K562 (cell line): ENCODE results near the gene RNFT2. TPM values are rescaled to one million over a fixed set of nuclear protein-coding genes. Genes with fewer than 3 reads are reported as not detected.

Experiments used
- ARHGAP35 ChIP-seq: fragments of 450-650 bp; IDR thresholded peaks from 2 replicates; pipeline ENCODE4 v1.6.1; 2018; ENCODE audit not compliant: partially characterized antibody
- BCOR ChIP-seq: fragments of 450-650 bp; IDR thresholded peaks from 2 replicates; pipeline ENCODE4 v1.6.1; 2016
- CHD1 ChIP-seq: fragments of 200-600 bp; sonication (generic); IDR thresholded peaks from one replicate; pipeline ENCODE4 v1.6.1; 2012; ENCODE audit warnings: mild to moderate bottlenecking, moderate library complexity, low read length, inconsistent platforms
- E2F3 ChIP-seq: fragments of 250-450 bp; sonication (Bioruptor Pico); IDR thresholded peaks from 2 replicates; pipeline ENCODE4 v1.4.0; 2020; ENCODE audit warnings: mild to moderate bottlenecking
- GABPA ChIP-seq: fragments of 200-800 bp; sonication (Bioruptor generic); conservative IDR thresholded peaks from 2 replicates; pipeline ENCODE4 v1.6.1; 2016; ENCODE audit warnings: low read depth, missing genetic modification characterization, missing compliant biosample characterization
- HLTF ChIP-seq: fragments of 450-650 bp; IDR thresholded peaks from 2 replicates; pipeline ENCODE4 v1.6.1; 2016
- ILF3 ChIP-seq: fragments of 450-650 bp; IDR thresholded peaks from 2 replicates; pipeline ENCODE4 v1.6.1; 2018; ENCODE audit warnings: antibody characterized with exemption, mild to moderate bottlenecking, moderate library complexity, borderline replicate concordance
- MLLT1 ChIP-seq, 2 experiments: fragments of 450-650 bp; IDR thresholded peaks; 2 replicates each; pipeline ENCODE4 v1.6.1; 2016
- MTA1 ChIP-seq: fragments of 450-650 bp; IDR thresholded peaks from 2 replicates; pipeline ENCODE4 v1.6.1; 2017; ENCODE audit warnings: borderline replicate concordance
- NEUROD1 ChIP-seq: fragments of 150-350 bp; IDR thresholded peaks from 2 replicates; pipeline ENCODE4 v1.6.1; 2014; ENCODE audit warnings: borderline replicate concordance, low read length, low read depth; ENCODE audit not compliant: partially characterized antibody
- NRF1 ChIP-seq, 2 experiments: fragments of 450-650 bp; IDR thresholded peaks in 1 of 2; conservative IDR thresholded peaks in 1 of 2; 2 replicates each; pipeline ENCODE4 v1.6.1; 2014; ENCODE audit warnings: mild to moderate bottlenecking in 2 of 2
- RBM39 ChIP-seq: fragments of 200-400 bp; formaldehyde crosslinking; optimal IDR thresholded peaks from 2 replicates; pipeline ENCODE3; 2018; ENCODE audit warnings: low read depth, low read length
- RFX5 ChIP-seq: IDR thresholded peaks from 2 replicates; pipeline ENCODE4 v1.6.1; 2011; ENCODE audit warnings: low read depth, mild to moderate bottlenecking, improper control_type of control experiment, low read length
- SMARCA4 ChIP-seq: fragments of 450-650 bp; IDR thresholded peaks from 2 replicates; pipeline ENCODE4 v1.6.1; 2016
- SMARCE1 ChIP-seq: fragments of 450-650 bp; IDR thresholded peaks from 2 replicates; pipeline ENCODE4 v1.7.1; 2016; ENCODE audit warnings: mild to moderate bottlenecking
- SMC3 ChIP-seq: conservative IDR thresholded peaks from 2 replicates; pipeline ENCODE4 v1.6.1; 2011; ENCODE audit warnings: low read depth, low read length, improper control_type of control experiment; ENCODE audit not compliant: insufficient read depth
- SNIP1 ChIP-seq: fragments of 450-650 bp; IDR thresholded peaks from 2 replicates; pipeline ENCODE4 v1.7.1; 2017; ENCODE audit warnings: low read depth, mild to moderate bottlenecking
- SRF ChIP-seq, 2 experiments: fragments of 250-450, 450-650 bp in 1 of 2; sonication (Bioruptor Pico) in 1 of 2; sonication (generic) in 1 of 2; formaldehyde crosslinking; IDR thresholded peaks; 2 replicates each; pipeline versions ENCODE4 v1.5.0 to v1.5.1; 2020 to 2022; ENCODE audit warnings: mild to moderate bottlenecking in 1 of 2, missing genetic modification reagents in 1 of 2
- STAG1 ChIP-seq: sonication (generic); formaldehyde crosslinking; IDR thresholded peaks from 2 replicates; pipeline ENCODE4 v1.5.0; 2020; ENCODE audit warnings: missing genetic modification reagents, borderline replicate concordance
- SUPT5H ChIP-seq: fragments of 450-650 bp; IDR thresholded peaks from 2 replicates; pipeline ENCODE4 v1.6.1; 2016
- THRAP3 ChIP-seq: fragments of 450-650 bp; IDR thresholded peaks from 2 replicates; pipeline ENCODE4 v1.6.1; 2016; ENCODE audit warnings: mild to moderate bottlenecking, inconsistent platforms, borderline replicate concordance
- THRB ChIP-seq: fragments of 450-650 bp; formaldehyde crosslinking; conservative IDR thresholded peaks from 2 replicates; pipeline ENCODE4 v1.4.0; 2022; ENCODE audit warnings: mild to moderate bottlenecking, missing genetic modification characterization
- TSC22D4 ChIP-seq: fragments of 450-650 bp; IDR thresholded peaks from 2 replicates; pipeline ENCODE4 v1.6.1; 2016; ENCODE audit warnings: missing genetic modification characterization, missing biosample characterization, control low read depth
- ZBTB2 ChIP-seq: fragments of 450-650 bp; IDR thresholded peaks from 2 replicates; pipeline ENCODE4 v1.6.1; 2016; ENCODE audit warnings: antibody characterized with exemption
- polyA plus RNA-seq, 8 experiments: library from polyadenylated mRNA; depleted of rRNA in 4 of 8; stranded (reverse) in 5 of 8; unstranded in 3 of 8; fragments of >200 nt; fragmentation: Nextera tagmentation in 2 of 8; fragmentation: Illumina TruSeq in 1 of 8; extraction: Ambion mirVana in 2 of 8; extraction: Trizol in 1 of 8; gene quantifications; 2 replicates each; pipeline versions ENCODE4 v1.2.1 to v1.2.3, GENCODE V29; 2011 to 2014; ENCODE audit warnings: inconsistent platforms in 1 of 8, missing spikeins in 1 of 8
- total RNA-seq, 7 experiments: library from RNA; depleted of rRNA in 6 of 7; stranded (reverse); fragments of >200 nt in 6 of 7; fragmentation: Illumina TruSeq in 2 of 7; extraction: Trizol in 2 of 7; gene quantifications; 2 replicates each; pipeline versions ENCODE4 v1.2.1 to v1.2.3, GENCODE V29; 2011 to 2021; ENCODE audit warnings: low replicate concordance in 1 of 7
- TF ChIP-seq, protein P1 (sequence below), 3 experiments: fragments of 200-800 bp in 1 of 3; sonication (Bioruptor generic) in 1 of 3; sonication (generic) in 1 of 3; formaldehyde crosslinking in 1 of 3; IDR thresholded peaks; 2 replicates each; pipeline versions ENCODE4 v1.6.1 to v1.8.0; 2016 to 2022; ENCODE audit warnings: mild to moderate bottlenecking in 2 of 3, missing compliant biosample characterization in 2 of 3, missing genetic modification characterization in 2 of 3, missing genetic modification reagents in 1 of 3

Gene RNFT2
- total and polyA plus RNA-seq, 9 of the 15 experiments (the other 6 are each of a cell fraction or from before 2014, with no cell fraction given), result 3.6 to 26.3 (median 9.5) TPM

- TF ChIP-seq THRB (CRISPR knock-in tag) (0 out of 2 replicates have a peak, but pooled peaks have one; percentile 59), MLLT1 (IDR thresholded peaks at IDR 0.05) (peak; percentile 78 to 83; a peak in 3 of 4 replicates), ARHGAP35 (peak; percentile 26), ZBTB2 (peak; percentile 77), NEUROD1 (no peak), MTA1 (peak; percentile 89), RBM39 (no peak), SUPT5H (peak; percentile 8; the same call in 1 of the 2 replicates), CHD1 (no peak), SMC3 (no peak), HLTF (peak; percentile 95), E2F3 (CRISPR knock-in tag) (no peak), STAG1 (CRISPR knock-in tag) (no peak), TSC22D4 (tag) (peak; percentile 89), THRAP3 (0 out of 2 replicates have a peak, but pooled peaks have one; percentile 52), SNIP1 (peak; percentile 26; the same call in 1 of the 2 replicates), BCOR (peak; percentile 54), GABPA (tag) (no peak), SRF (CRISPR knock-in tag; IDR thresholded peaks at IDR 0.05) (no peak), RFX5 (no peak), SMARCA4 (0 out of 2 replicates have a peak, but pooled peaks have one; percentile 53), SMARCE1 (peak; percentile 73), ILF3 (no peak), NRF1 (conservative IDR thresholded peaks at IDR 0.05 in 1 of 2, IDR thresholded peaks at IDR 0.05 in 1 of 2) (peak; percentile 19 to 37; a peak in 3 of 4 replicates)
- TF ChIP-seq, protein P1, sequence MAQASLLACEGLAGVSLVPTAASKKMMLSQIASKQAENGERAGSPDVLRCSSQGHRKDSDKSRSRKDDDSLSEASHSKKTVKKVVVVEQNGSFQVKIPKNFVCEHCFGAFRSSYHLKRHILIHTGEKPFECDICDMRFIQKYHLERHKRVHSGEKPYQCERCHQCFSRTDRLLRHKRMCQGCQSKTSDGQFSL (CRISPR knock-in tag; IDR thresholded peaks at IDR 0.05), result no peak
- TF ChIP-seq, protein P1 (tag; IDR thresholded peaks at IDR 0.05), result no peak
These were observed 947 bp upstream of the RNFT2 start (continued) for GRCh38 chr12:116736962-116737773.
